Progenitor cell of endocrine pancreas (in vitro differentiated cells): ENCODE results near the gene TFDP1. TPM values are rescaled to one million over a fixed set of nuclear protein-coding genes. Genes with fewer than 3 reads are reported as not detected.

ENCODE experiments used
- DNase-seq: peaks from one replicate; pipeline ENCODE4 v3.0.0; 2021; ENCODE audit warnings: low spot score; ENCODE audit not compliant: unreplicated experiment
- H3K27ac Mint-ChIP-seq: 2 replicates; pipeline ENCODE4 v1.8.0; 2021; ENCODE audit warnings: mild to moderate bottlenecking, moderate library complexity, mixed read lengths
- H3K27me3 Mint-ChIP-seq: 2 replicates; pipeline ENCODE4 v1.8.0; 2021; ENCODE audit warnings: mixed read lengths
- H3K36me3 Mint-ChIP-seq: 2 replicates; pipeline ENCODE4 v1.8.0; 2022; ENCODE audit warnings: mixed read lengths; ENCODE audit not compliant: insufficient read depth
- H3K4me1 Mint-ChIP-seq: 2 replicates; pipeline ENCODE4 v1.8.0; 2021; ENCODE audit warnings: low read depth, mixed read lengths
- H3K4me3 Mint-ChIP-seq: 2 replicates; pipeline ENCODE4 v1.8.0; 2021; ENCODE audit warnings: low read depth, mild to moderate bottlenecking, moderate library complexity, mixed read lengths
- H3K9me3 Mint-ChIP-seq: 2 replicates; pipeline ENCODE4 v1.8.0; 2021; ENCODE audit warnings: low read depth, mixed read lengths
- total RNA-seq: library from RNA; stranded (reverse); gene quantifications from 2 replicates; pipeline ENCODE4 v1.2.1, GENCODE V29; 2021
- TF ChIP-seq, protein P1 (sequence below): fragments of 200-600 bp; sonication (generic); IDR thresholded peaks from one replicate; pipeline ENCODE4 v1.5.0; 2021; ENCODE audit warnings: antibody characterized with exemption, mild to moderate bottlenecking; ENCODE audit not compliant: unreplicated experiment

TFDP1 gene
- total RNA-seq, 1 donor from 2014 or later: 58.2 TPM

DNA sequence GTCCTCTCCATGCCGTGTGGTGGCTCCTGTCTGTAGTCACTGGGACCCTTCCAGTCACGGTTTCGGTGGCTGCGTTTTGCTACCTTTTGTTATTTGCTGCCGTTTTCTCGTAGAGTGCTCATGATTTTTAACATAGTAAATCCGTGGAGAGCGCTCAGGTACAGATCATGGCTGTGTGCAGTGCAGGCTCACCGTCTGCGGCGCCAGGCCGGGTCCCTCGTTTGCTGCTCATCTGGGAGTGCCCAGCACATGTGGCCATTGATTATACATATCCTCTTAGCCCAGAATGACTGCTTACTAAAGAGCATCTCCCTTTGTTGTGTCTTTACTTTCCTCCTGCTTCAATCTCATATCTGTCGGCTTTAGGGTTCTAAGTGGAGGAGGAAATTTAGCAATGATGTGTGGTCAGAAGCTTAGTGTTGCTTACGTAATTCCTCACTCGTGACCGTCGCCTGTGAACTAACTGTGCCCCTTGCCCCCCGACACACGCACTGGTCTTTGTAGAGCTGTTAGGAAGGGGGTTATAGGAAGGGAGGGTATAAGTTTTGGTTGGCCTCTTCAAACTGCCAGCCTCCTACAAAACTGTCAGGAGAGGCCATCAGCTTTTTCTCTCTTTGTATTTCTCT, 31.8 kb downstream of the TFDP1 start:
- H3K4me3 Mint-ChIP-seq: no peak overlapping the region
- no peak for DNase-seq
- peaks cover 12% of the 10 kb centered on the region for H3K36me3 Mint-ChIP-seq
- peak overlapping the region; percentile 93 for H3K27ac Mint-ChIP-seq
- H3K4me1 Mint-ChIP-seq: peaks cover 15% of the 10 kb centered on the region
- H3K27me3 Mint-ChIP-seq: no peaks in the 10 kb centered on the region
- TF ChIP-seq, protein P1, sequence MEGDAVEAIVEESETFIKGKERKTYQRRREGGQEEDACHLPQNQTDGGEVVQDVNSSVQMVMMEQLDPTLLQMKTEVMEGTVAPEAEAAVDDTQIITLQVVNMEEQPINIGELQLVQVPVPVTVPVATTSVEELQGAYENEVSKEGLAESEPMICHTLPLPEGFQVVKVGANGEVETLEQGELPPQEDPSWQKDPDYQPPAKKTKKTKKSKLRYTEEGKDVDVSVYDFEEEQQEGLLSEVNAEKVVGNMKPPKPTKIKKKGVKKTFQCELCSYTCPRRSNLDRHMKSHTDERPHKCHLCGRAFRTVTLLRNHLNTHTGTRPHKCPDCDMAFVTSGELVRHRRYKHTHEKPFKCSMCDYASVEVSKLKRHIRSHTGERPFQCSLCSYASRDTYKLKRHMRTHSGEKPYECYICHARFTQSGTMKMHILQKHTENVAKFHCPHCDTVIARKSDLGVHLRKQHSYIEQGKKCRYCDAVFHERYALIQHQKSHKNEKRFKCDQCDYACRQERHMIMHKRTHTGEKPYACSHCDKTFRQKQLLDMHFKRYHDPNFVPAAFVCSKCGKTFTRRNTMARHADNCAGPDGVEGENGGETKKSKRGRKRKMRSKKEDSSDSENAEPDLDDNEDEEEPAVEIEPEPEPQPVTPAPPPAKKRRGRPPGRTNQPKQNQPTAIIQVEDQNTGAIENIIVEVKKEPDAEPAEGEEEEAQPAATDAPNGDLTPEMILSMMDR: no peak
- H3K9me3 Mint-ChIP-seq: no peaks in the 10 kb centered on the region

DNA sequence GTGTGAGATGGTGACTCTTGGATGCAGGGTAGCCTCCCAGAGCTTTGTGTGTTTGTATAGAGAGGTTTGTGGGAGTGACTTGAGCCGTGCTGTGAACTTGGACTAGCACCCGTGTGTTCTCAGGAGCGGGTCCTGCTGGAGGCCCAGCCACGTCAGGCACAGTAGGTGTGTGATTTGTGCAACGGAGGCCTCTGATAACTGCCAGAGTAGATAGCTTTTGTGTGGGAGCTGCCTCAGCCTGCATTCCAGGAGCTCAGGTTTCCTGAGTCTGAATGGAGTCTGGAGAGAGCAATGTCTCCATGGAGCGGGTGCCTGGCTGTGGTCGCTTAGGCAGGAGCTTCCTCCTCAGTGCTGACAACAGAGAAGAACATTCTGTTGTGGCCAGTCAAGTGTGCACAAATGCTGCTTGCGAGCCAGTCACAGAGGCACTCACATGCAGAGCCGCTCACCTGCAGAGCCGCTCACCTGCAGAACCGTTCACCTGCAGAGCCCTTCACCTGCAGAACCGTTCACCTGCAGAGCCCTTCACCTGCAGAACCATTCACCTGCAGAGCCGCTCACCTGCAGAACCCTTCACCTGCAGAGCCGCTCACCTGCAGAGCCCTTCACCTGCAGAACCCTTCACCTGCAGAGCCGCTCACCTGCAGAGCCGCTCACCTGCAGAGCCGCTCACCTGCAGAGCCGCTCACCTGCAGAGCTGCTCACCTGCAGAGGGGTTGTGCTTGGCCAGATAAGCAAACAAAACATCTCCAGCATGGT, 32.6 kb downstream of the TFDP1 start:
- Mint-ChIP-seq H3K4me1 (peaks cover 15% of the 10 kb centered on the region), H3K27ac (peak overlapping the region; percentile 93), H3K4me3 (peak overlapping the region; percentile 14), H3K9me3 (no peaks in the 10 kb centered on the region), H3K27me3 (no peaks in the 10 kb centered on the region), H3K36me3 (peaks cover 15% of the 10 kb centered on the region)
- TF ChIP-seq, protein P1: no peak
- no peak for DNase-seq

DNA sequence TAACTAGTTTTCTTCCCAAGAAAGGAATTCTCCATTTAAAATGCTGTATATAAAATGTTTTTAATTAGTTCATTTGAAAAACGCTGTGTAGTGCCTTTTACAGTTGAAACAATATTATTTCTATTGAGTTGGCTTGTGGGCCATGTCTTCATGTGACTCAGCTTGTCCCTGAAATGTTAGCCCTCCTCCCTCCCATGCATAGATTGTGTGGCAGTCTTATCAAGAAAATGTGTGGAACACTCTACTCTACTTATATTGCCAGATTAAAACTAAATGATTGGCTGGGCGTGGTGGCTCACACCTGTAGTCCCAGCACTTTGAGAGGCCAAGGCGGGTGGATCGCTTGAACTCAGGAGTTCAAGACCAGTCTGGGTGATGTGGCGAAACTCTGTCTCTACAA, 33.4 kb downstream of the TFDP1 start:
- peaks cover 15% of the 10 kb centered on the region for H3K4me1 Mint-ChIP-seq
- DNase-seq: no peak
- H3K9me3 Mint-ChIP-seq: no peaks in the 10 kb centered on the region
- H3K27me3 Mint-ChIP-seq: no peaks in the 10 kb centered on the region
- no peak overlapping the region for H3K27ac Mint-ChIP-seq
- H3K4me3 Mint-ChIP-seq: no peak overlapping the region
- H3K36me3 Mint-ChIP-seq: peaks cover 17% of the 10 kb centered on the region
- TF ChIP-seq, protein P1: no peak

DNA sequence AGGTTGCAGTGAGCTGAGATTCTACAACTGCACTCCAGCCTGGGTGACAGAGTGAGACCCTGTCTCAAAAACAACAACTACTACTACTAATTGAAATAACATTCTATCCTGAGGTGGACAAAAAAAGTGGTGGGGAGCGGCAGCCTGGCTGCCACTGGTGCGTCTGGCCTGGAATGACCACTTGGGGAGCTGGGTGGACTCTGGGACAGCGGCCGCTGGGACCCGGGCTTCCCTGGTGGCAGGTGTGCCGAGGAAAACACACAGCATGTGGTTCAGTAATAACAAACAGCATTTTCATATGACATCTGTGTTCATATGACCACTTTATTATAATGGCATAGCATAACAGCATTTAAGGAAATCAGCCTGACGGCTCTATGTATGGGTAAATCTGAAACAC, 33.9 kb downstream of the TFDP1 start:
- peak overlapping the region; percentile 76 for H3K27ac Mint-ChIP-seq
- no peaks in the 10 kb centered on the region for H3K27me3 Mint-ChIP-seq
- peaks cover 20% of the 10 kb centered on the region for H3K36me3 Mint-ChIP-seq
- H3K9me3 Mint-ChIP-seq: no peaks in the 10 kb centered on the region
- DNase-seq: no peak
- H3K4me1 Mint-ChIP-seq: peaks cover 15% of the 10 kb centered on the region
- no peak overlapping the region for H3K4me3 Mint-ChIP-seq
- TF ChIP-seq, protein P1: no peak

DNA sequence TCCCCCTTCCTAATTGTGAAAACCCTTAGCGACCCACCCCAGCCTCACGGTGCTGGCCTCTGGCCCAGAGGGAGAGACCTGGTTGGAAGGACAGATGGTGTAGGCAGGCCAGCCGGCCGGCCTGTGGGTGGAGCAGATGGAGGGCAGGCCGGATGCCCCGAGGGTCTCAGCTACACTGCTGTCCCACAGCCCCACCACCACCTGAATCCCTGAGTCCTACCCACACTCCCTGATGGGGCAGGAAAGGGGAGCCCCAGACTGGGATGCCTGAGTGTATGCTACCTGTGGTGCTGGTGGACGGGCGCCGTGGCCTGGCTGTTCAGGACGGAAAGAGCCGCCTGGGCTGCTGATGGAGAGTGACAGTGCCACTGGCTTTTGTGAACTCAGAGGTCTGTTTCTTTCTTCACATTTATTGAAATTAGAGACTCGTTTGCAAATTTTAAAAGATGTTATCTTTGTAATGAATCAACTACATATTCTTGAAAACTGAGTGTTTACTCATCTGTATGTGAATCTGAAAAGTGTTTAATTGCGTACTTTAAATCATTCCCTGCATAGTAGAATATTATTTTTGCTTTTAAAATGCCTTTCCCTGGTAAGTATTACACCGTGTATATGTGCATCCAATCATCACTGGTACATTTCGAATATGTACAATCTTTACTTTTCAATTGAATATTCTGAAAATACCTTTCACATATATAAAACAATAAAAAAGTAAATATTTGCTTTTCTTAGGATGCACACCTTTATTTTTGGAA, 35.7 kb downstream of the TFDP1 start:
- Mint-ChIP-seq H3K4me1 (peaks cover 15% of the 10 kb centered on the region), H3K36me3 (peaks cover 27% of the 10 kb centered on the region), H3K27me3 (no peaks in the 10 kb centered on the region), H3K9me3 (no peaks in the 10 kb centered on the region), H3K27ac (no peak overlapping the region), H3K4me3 (no peak overlapping the region)
- TF ChIP-seq, protein P1: no peak
- DNase-seq: no peak
